GM13977 (cell line): Measurements from ENCODE around the gene RHOF.

ENCODE experiments used
- DNase-seq: peaks from one replicate; pipeline ENCODE4 v3.0.0; 2012; ENCODE audit warnings: low spot score
- CTCF ChIP-seq: IDR thresholded peaks from 2 replicates; pipeline ENCODE4 v1.5.1; 2012; ENCODE audit warnings: mild to moderate bottlenecking, control low read depth; ENCODE audit not compliant: insufficient read depth; ENCODE audit errors: extremely low read depth, missing control alignments
- in situ Hi-C: fragments of 300-500 bp; cut with MboI; formaldehyde crosslinking; loops from one replicate; pipeline ENCODE4 v1.12.0; 2022; ENCODE audit warnings: low sequenced_read_pairs, low pct_unique_long_range_greater_than_20kb, mixed read lengths, inconsistent platforms; ENCODE audit not compliant: unreplicated experiment

The RHOF gene

GRCh38 chr12:121826318-121827150 lies 33.0 kb upstream of the RHOF start:
- DNase-seq: no peak
- no peak for TF ChIP-seq CTCF
- in situ Hi-C loops: no loop called here

GRCh38 chr12:121825041-121825523 lies 31.6 kb upstream of the RHOF start:
- TF ChIP-seq CTCF: no peak
- in situ Hi-C loops: no loop called here
- DNase-seq: no peak

- in situ Hi-C loops: no loop called here
- no peak for TF ChIP-seq CTCF
- no peak for DNase-seq
These were observed 30.2 kb upstream of the RHOF start for GRCh38 chr12:121823727-121824115.

GRCh38 chr12:121823101-121823726 lies 29.7 kb upstream of the RHOF start:
- TF ChIP-seq CTCF: no peak
- in situ Hi-C loops: no loop called here
- DNase-seq: no peak

- in situ Hi-C loops: no loop called here
- no peak for DNase-seq
- TF ChIP-seq CTCF: no peak
These were observed 29.1 kb upstream of the RHOF start for GRCh38 chr12:121822393-121823100.

- no peak for TF ChIP-seq CTCF
- in situ Hi-C loops: no loop called here
- DNase-seq: no peak
These were observed 26.6 kb upstream of the RHOF start for GRCh38 chr12:121820056-121820455.
